ENCODE measurements around the gene SRRT.

GRCh38 chr7:100825215-100825671, 49.7 kb upstream of the SRRT start:
- TF ChIP-seq POLR2A (IDR thresholded peaks at IDR 0.05) = no peak
- no peak for TF ChIP-seq CTCF (IDR thresholded peaks at IDR 0.05)
